H1 (cell line): Measurements from ENCODE around the gene ZNF789. TPM values are rescaled to one million over a fixed set of nuclear protein-coding genes. Genes with fewer than 3 reads are reported as not detected.

Experiments used
- CTCF ChIA-PET: fragments of 300-600 bp; sonication (Branson Sonifier 250); formaldehyde crosslinking; loops from one replicate; lab custom pipeline; 2021; ENCODE audit not compliant: partially characterized antibody; lab: Charles Lee
- POLR2A ChIA-PET: fragments of 300-600 bp; sonication (Branson Sonifier 250); formaldehyde crosslinking; loops from one replicate; lab custom pipeline; 2021; ENCODE audit warnings: inconsistent platforms; ENCODE audit not compliant: partially characterized antibody; lab: Charles Lee
- DNase-seq, 2 experiments: peaks; one replicate each; pipeline versions ENCODE4 v3.0.0 to v3.0.0-alpha.2; 2010 to 2022; ENCODE audit warnings: low spot score in 2 of 2, low read depth in 1 of 2, mixed read lengths in 1 of 2
- FAIRE-seq: peaks from 2 replicates; lab custom pipeline; 2011; peaks lifted over from hg19 to GRCh38; lab: Jason Lieb, UNC
- H2AFZ ChIP-seq: 2 replicates; pipeline ENCODE4 v1.8.1; 2012; ENCODE audit warnings: low read length, inconsistent platforms
- H2AK5ac ChIP-seq: 2 replicates; pipeline ENCODE4 v1.6.1; 2013; ENCODE audit warnings: low read depth, low read length
- H2BK120ac ChIP-seq: replicated peaks from 2 replicates; pipeline ENCODE3; 2013; ENCODE audit warnings: low read depth, low read length, inconsistent platforms
- H2BK12ac ChIP-seq: 2 replicates; pipeline ENCODE4 v1.6.1; 2013; ENCODE audit warnings: low read depth, low read length
- H2BK15ac ChIP-seq: 2 replicates; pipeline ENCODE4 v1.6.1; 2013; ENCODE audit warnings: low read length
- H2BK20ac ChIP-seq: 2 replicates; pipeline ENCODE4 v1.6.1; 2013; ENCODE audit warnings: low read length
- H2BK5ac ChIP-seq: 2 replicates; pipeline ENCODE4 v1.6.1; 2013; ENCODE audit warnings: low read depth, low read length
- H3K14ac ChIP-seq: 2 replicates; pipeline ENCODE4 v1.6.1; 2013; ENCODE audit warnings: inconsistent platforms; ENCODE audit not compliant: insufficient read length
- H3K18ac ChIP-seq: 2 replicates; pipeline ENCODE4 v1.6.1; 2013; ENCODE audit warnings: low read length; ENCODE audit errors: extremely low read depth
- H3K23ac ChIP-seq: 2 replicates; pipeline ENCODE4 v1.6.1; 2013; ENCODE audit warnings: inconsistent platforms; ENCODE audit not compliant: insufficient read length
- H3K23me2 ChIP-seq: 2 replicates; pipeline ENCODE4 v1.6.1; 2013; ENCODE audit warnings: low read depth, low read length
- H3K27ac ChIP-seq: 2 replicates; pipeline ENCODE4 v1.6.1; 2011; ENCODE audit warnings: low read depth, low read length, inconsistent platforms
- H3K27me3 ChIP-seq, 4 experiments: replicated peaks in 1 of 4; 1 replicate in 1 of 4; 2 replicates in 3 of 4; pipeline versions ENCODE4 v1.6.1 to v1.8.1; 2011 to 2013; ENCODE audit warnings: low read length in 3 of 4, mild to moderate bottlenecking in 3 of 4, inconsistent platforms in 2 of 4, mixed read lengths in 2 of 4, moderate library complexity in 1 of 4; ENCODE audit not compliant: control insufficient read depth in 3 of 4, insufficient read depth in 3 of 4; ENCODE audit errors: extremely low read depth in 1 of 4
- H3K36me3 ChIP-seq, 4 experiments: 2 replicates each; pipeline versions ENCODE4 v1.6.1 to v1.8.1; 2011 to 2013; ENCODE audit warnings: mild to moderate bottlenecking in 4 of 4, low read length in 3 of 4, moderate library complexity in 2 of 4, control low read depth in 1 of 4, inconsistent platforms in 1 of 4; ENCODE audit not compliant: insufficient read depth in 4 of 4, control insufficient read depth in 2 of 4
- H3K4ac ChIP-seq: replicated peaks from 2 replicates; pipeline ENCODE3; 2013; ENCODE audit warnings: low read length, low read depth, mixed read lengths, inconsistent platforms; ENCODE audit not compliant: insufficient read length
- H3K4me1 ChIP-seq, 4 experiments: replicated peaks in 1 of 4; 1 replicate in 1 of 4; 2 replicates in 3 of 4; pipeline versions ENCODE4 v1.6.1 to v1.8.1; 2011 to 2013; ENCODE audit warnings: low read length in 3 of 4, inconsistent platforms in 2 of 4, mixed read lengths in 1 of 4; ENCODE audit not compliant: insufficient read depth in 4 of 4, control insufficient read depth in 3 of 4
- H3K4me2 ChIP-seq, 2 experiments: 2 replicates each; pipeline versions ENCODE4 v1.6.1 to v1.8.1; 2011 to 2013; ENCODE audit warnings: low read depth in 2 of 2, low read length in 2 of 2, control low read depth in 1 of 2, inconsistent platforms in 1 of 2, mild to moderate bottlenecking in 1 of 2; ENCODE audit not compliant: insufficient read depth in 1 of 2
- H3K4me3 ChIP-seq, 4 experiments: fragments of 200-600, 300-600 bp in 1 of 4; sonication (generic), shearing (Covaris generic), sonication (Bioruptor Twin) in 1 of 4; 2 replicates each; pipeline versions ENCODE4 v1.5.1 to v1.8.1; 2011 to 2016; ENCODE audit warnings: low read length in 4 of 4, low read depth in 3 of 4, control low read depth in 2 of 4, inconsistent platforms in 2 of 4, mild to moderate bottlenecking in 2 of 4, mixed read lengths in 1 of 4, moderate library complexity in 1 of 4; ENCODE audit not compliant: insufficient read depth in 2 of 4; ENCODE audit errors: extremely low read depth in 1 of 4
- H3K56ac ChIP-seq: replicated peaks from 2 replicates; pipeline ENCODE3; 2013; ENCODE audit warnings: low read depth, mild to moderate bottlenecking, mixed read lengths, low read length, inconsistent platforms; ENCODE audit not compliant: insufficient read length
- H3K79me1 ChIP-seq: 2 replicates; pipeline ENCODE4 v1.6.1; 2013; ENCODE audit warnings: low read depth, low read length, control low read depth
- H3K79me2 ChIP-seq, 2 experiments: 2 replicates each; pipeline versions ENCODE4 v1.6.1 to v1.8.1; 2012 to 2013; ENCODE audit warnings: low read length in 2 of 2, mild to moderate bottlenecking in 2 of 2, inconsistent platforms in 1 of 2; ENCODE audit not compliant: insufficient read depth in 2 of 2, control insufficient read depth in 1 of 2
- H3K9ac ChIP-seq, 4 experiments: replicated peaks in 1 of 4; 1 replicate in 1 of 4; 2 replicates in 3 of 4; pipeline versions ENCODE4 v1.6.1 to v1.8.1; 2011 to 2013; ENCODE audit warnings: low read depth in 3 of 4, low read length in 3 of 4, control low read depth in 2 of 4, mild to moderate bottlenecking in 2 of 4, moderate library complexity in 2 of 4, inconsistent platforms in 1 of 4; ENCODE audit errors: extremely low read depth in 1 of 4
- H3K9me3 ChIP-seq, 2 experiments: 2 replicates each; pipeline versions ENCODE4 v1.6.1 to v1.8.1; 2012 to 2013; ENCODE audit warnings: mild to moderate bottlenecking in 2 of 2, moderate library complexity in 2 of 2, control low read depth in 1 of 2, inconsistent platforms in 1 of 2, low read depth in 1 of 2, low read length in 1 of 2, mixed read lengths in 1 of 2; ENCODE audit not compliant: insufficient read depth in 2 of 2
- H4K20me1 ChIP-seq, 2 experiments: replicated peaks in 1 of 2; 2 replicates each; pipeline versions ENCODE3 to v1.8.1; 2011 to 2013; ENCODE audit warnings: inconsistent platforms in 2 of 2, low read length in 2 of 2, mild to moderate bottlenecking in 1 of 2; ENCODE audit not compliant: insufficient read depth in 2 of 2, control insufficient read depth in 1 of 2
- H4K5ac ChIP-seq: 2 replicates; pipeline ENCODE4 v1.6.1; 2013; ENCODE audit warnings: low read length, low read depth, mixed read lengths, inconsistent platforms; ENCODE audit not compliant: insufficient read length
- H4K8ac ChIP-seq: 2 replicates; pipeline ENCODE4 v1.8.0; 2013; ENCODE audit warnings: mild to moderate bottlenecking, moderate library complexity, low read length, inconsistent platforms; ENCODE audit not compliant: insufficient read depth; ENCODE audit errors: extremely low read depth
- H4K91ac ChIP-seq: replicated peaks from 2 replicates; pipeline ENCODE3; 2013; ENCODE audit warnings: low read length, mixed read lengths, inconsistent platforms; ENCODE audit not compliant: insufficient read length
- EZH2 ChIP-seq: fragments of 200-600 bp; sonication (generic); IDR thresholded peaks from 2 replicates; pipeline ENCODE4 v1.7.1; 2012; ENCODE audit warnings: low read depth, mild to moderate bottlenecking, moderate library complexity, low read length, inconsistent platforms; ENCODE audit not compliant: severe bottlenecking
- SIN3A ChIP-seq, 2 experiments: IDR thresholded peaks in 1 of 2; conservative IDR thresholded peaks in 1 of 2; 2 replicates each; pipeline ENCODE4 v1.6.1; 2011 to 2012; ENCODE audit warnings: low read length in 2 of 2, improper control_type of control experiment in 1 of 2, low read depth in 1 of 2, mild to moderate bottlenecking in 1 of 2
- SRF ChIP-seq: IDR thresholded peaks from 2 replicates; pipeline ENCODE4 v1.6.1; 2011; ENCODE audit warnings: mild to moderate bottlenecking, low read depth, low read length, moderate library complexity
- TAF1 ChIP-seq: IDR thresholded peaks from 2 replicates; pipeline ENCODE4 v1.6.1; 2011; ENCODE audit warnings: mild to moderate bottlenecking, low read depth, low read length
- WGBS, 2 experiments: shearing (Covaris generic) in 1 of 2; methylation state at CpG; one replicate each; pipeline versions ENCODE4 v1.1.6 to v1.1.7; 2013 to 2015; ENCODE audit warnings: low lambda C conversion rate in 2 of 2, mixed read lengths in 2 of 2, inconsistent platforms in 1 of 2, low coverage in 1 of 2, missing lambda C conversion rate in 1 of 2; ENCODE audit not compliant: insufficient replicate concordance in 2 of 2, insufficient coverage in 1 of 2, insufficient read length in 1 of 2; ENCODE audit errors: extremely low coverage in 1 of 2, missing lambda C conversion rate in 1 of 2; 5-methylcytosine and 5-hydroxymethylcytosine counted together
- polyA plus RNA-seq, 7 experiments: library from polyadenylated mRNA; depleted of rRNA in 3 of 7; stranded (reverse) in 5 of 7; unstranded in 2 of 7; fragments of >200 nt in 5 of 7; fragments of 200-250 nt in 2 of 7; gene quantifications; 1 replicate in 5 of 7; 2 replicates in 1 of 7; 4 replicates in 1 of 7; pipeline versions ENCODE4 v1.2.1 to v1.2.3, GENCODE V29; 2011 to 2013; ENCODE audit warnings: missing spikeins in 2 of 7, mixed read lengths in 2 of 7
- total RNA-seq: library from RNA; stranded (reverse); fragmentation: NEBNext Ultra II Directional; extraction: Animal tissue kit (Norgen Biotek cat#: 25700); gene quantifications from 2 replicates; pipeline ENCODE4 v1.2.1, GENCODE V29; 2021

ZNF789 gene
- total and polyA plus RNA-seq, 2 of the 8 experiments (the other 6 are each of a cell fraction or from before 2014, with no cell fraction given): 11.4 to 12.5 TPM

DNA sequence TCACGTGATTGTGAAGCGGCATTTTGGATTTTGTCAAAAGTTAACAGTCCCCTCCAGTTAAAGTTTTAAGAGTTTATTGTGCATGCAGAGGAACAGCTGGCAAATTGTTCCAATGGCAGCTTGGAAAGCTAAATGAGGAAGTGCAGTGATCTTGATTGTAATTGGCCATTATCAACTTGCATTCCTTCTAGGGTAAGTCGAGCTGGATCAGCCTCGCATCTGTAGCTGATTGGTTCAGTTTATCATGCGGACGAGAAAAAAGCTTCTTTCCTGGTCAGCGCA is 566 bp downstream of the ZNF789 start:
- Histone ChIP-seq H3K14ac (no peak overlapping the region), H4K8ac (no peak overlapping the region; the same call in 1 of the 2 replicates), H3K27ac (0 out of 2 replicates have a peak overlapping the region, but pooled peaks have one; percentile 7), H3K79me2 (peaks cover 16 to 47% of the 10 kb centered on the region in 2 experiments), H2AK5ac (no peak overlapping the region), H3K4ac (no peak overlapping the region), H3K18ac (0 out of 2 replicates have a peak overlapping the region, but pooled peaks have one; percentile 14), H4K5ac (no peak overlapping the region), H4K20me1 (peaks cover 0 to 4% of the 10 kb centered on the region in 2 experiments), H3K23me2 (peaks cover 7% of the 10 kb centered on the region), H2BK20ac (no peak overlapping the region), H3K4me3 (peak overlapping the region; percentile 75 to 91 (median 90)), H2BK120ac (no peak overlapping the region), H3K27me3 (no peaks in the 10 kb centered on the region), H3K23ac (no peak overlapping the region), H2BK15ac (no peak overlapping the region), H3K9me3 (no peaks in the 10 kb centered on the region), H2BK5ac (no peak overlapping the region), H3K9ac (peak overlapping the region in 3 of 4 experiments; percentile 78 to 91 (median 78); a peak in 6 of 7 replicates)
- POLR2A ChIA-PET: interaction anchor here (0.6 to 2.8 kb wide), 17 partner anchors 8 to 470 kb away, joined by 3 to 10 read pairs (median 4); partner anchors contain the start of genes ATP5MF, BUD31, PDAP1 and ZKSCAN5
- WGBS, 2 experiments: 10% methylated on average over 7 of the region's 7 CpGs; no CpG with 5 or more reads in 1 of the 2 experiments
- DNase-seq (no peak), FAIRE-seq (no peak)
- TF ChIP-seq TAF1: no peak
- TF ChIP-seq EZH2: no peak
- TF ChIP-seq SRF: peak; percentile 2; the same call in 1 of the 2 replicates
- TF ChIP-seq SIN3A (conservative IDR thresholded peaks at IDR 0.05 in 1 of 2, IDR thresholded peaks at IDR 0.05 in 1 of 2; ENCODE audit: low read depth in 1 of 2, low read length in 2 of 2): peak in 1 of 2 experiments; percentile 4; a peak in 1 of 4 replicates
- TF ChIP-seq, all 59 proteins: peak for 2
- Histone ChIP-seq H2AFZ (peak overlapping the region; percentile 55; the same call in 1 of the 2 replicates), H2BK12ac (no peak overlapping the region), H4K91ac (no peak overlapping the region), H3K79me1 (peaks cover 6% of the 10 kb centered on the region), H3K4me1 (no peaks in the 10 kb centered on the region), H3K36me3 (peaks cover 0 to 5% (median 1%) of the 10 kb centered on the region in 4 experiments; a peak in 4 of 8 replicates), H3K56ac (no peak overlapping the region), H3K4me2 (peak overlapping the region; percentile 78 to 86)
- CTCF ChIA-PET: interaction anchor here (1.1 to 1.4 kb wide), 2 partner anchors 13 to 15 kb away, joined by 3 to 4 read pairs; no protein-coding TSS in a partner anchor
